ENCODE data around the gene STRN4.

The STRN4 gene

DNA sequence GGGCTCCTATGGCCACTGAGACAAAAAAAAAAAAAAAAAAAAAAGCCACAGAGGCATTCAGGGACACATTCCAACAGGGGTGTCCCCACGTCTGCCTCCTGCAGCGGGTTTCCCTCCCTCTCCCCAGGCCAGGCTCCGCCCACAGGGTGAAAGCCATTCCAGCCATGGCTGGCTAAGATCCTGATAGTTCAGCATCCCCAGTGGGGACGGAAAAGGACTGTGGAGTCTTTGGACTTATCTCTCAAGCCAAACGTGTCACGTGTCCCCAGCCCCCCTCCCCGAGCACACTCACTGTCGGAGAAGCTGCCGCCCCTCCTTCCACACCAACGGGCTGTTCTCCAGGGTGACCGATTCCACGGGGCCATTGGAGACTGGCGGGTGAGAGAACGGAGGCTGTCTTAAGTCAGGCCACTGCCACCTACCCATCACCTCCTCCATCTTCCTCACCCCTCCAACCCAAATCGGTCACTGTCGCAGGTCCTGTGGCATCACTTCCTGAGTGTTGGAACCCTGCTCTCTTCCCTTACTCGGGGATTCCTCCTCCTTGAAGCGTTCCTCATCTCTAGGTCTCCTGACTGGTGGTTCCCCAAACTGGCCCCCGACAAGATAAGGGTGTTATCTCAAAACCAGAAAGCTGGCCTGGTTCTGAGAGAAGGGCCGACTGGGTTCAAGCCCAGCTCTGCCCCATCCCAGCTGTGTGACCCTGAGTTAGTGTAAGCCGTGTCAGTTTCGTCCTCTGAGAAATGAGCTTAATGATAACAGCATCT, 9.5 kb downstream of the STRN4 start:
- ATAC-seq = no peak
- no peak for TF ChIP-seq GLIS3 (CRISPR knock-in tag; IDR thresholded peaks at IDR 0.05)

DNA sequence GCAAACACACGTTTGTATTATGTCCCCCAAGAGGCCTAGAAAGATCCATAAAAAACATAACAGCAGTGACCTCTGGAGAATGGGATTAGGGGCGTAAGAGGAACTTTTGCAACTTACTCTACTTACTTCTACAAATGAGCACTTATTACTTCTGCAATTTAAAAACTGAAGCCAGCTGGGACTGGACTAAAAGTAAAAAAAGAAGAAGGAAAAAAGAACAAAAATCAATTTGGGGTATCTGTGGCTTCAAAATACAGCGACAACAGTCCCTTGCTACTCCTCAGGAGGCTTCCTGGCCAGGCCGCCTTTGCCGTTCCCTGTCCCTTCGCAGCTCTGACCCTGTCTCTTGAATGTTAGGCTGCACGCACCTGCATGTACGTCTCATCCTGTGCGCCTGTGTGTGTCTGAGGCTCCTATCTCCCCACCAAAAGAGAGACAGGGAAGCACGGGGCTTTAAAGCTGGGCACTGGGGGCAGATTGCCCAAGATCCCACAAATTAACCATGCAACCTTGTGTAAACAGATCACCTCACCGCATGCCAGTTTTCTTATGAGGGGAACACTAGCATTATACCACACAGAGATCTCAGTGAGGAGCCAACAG, 12.5 kb downstream of the STRN4 start:
- TF ChIP-seq CSDC2 (CRISPR knock-in tag; IDR thresholded peaks at IDR 0.05) (no peak), ZFP3 (CRISPR knock-in tag; IDR thresholded peaks at IDR 0.05) (no peak), SNAI2 (CRISPR knock-in tag; IDR thresholded peaks at IDR 0.05) (no peak), ARNTL (CRISPR knock-in tag; IDR thresholded peaks at IDR 0.05; ENCODE audit: borderline replicate concordance, low read depth) (no peak), TCF4 (CRISPR knock-in tag; IDR thresholded peaks at IDR 0.05; ENCODE audit: borderline replicate concordance) (no peak), ISL1 (CRISPR knock-in tag; IDR thresholded peaks at IDR 0.05) (no peak), PPARA (CRISPR knock-in tag; IDR thresholded peaks at IDR 0.05; ENCODE audit: borderline replicate concordance) (no peak), ZC3H10 (CRISPR knock-in tag; IDR thresholded peaks at IDR 0.05) (no peak), ZNF8 (CRISPR knock-in tag; IDR thresholded peaks at IDR 0.05) (no peak), OSR1 (CRISPR knock-in tag; IDR thresholded peaks at IDR 0.05) (no peak), BACH2 (CRISPR knock-in tag; IDR thresholded peaks at IDR 0.05; ENCODE audit: borderline replicate concordance) (no peak)
- TF ChIP-seq, protein P1, sequence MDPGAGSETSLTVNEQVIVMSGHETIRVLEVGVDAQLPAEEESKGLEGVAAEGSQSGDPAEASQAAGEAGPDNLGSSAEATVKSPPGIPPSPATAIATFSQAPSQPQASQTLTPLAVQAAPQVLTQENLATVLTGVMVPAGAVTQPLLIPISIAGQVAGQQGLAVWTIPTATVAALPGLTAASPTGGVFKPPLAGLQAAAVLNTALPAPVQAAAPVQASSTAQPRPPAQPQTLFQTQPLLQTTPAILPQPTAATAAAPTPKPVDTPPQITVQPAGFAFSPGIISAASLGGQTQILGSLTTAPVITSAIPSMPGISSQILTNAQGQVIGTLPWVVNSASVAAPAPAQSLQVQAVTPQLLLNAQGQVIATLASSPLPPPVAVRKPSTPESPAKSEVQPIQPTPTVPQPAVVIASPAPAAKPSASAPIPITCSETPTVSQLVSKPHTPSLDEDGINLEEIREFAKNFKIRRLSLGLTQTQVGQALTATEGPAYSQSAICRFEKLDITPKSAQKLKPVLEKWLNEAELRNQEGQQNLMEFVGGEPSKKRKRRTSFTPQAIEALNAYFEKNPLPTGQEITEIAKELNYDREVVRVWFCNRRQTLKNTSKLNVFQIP (CRISPR knock-in tag; IDR thresholded peaks at IDR 0.05; ENCODE audit: borderline replicate concordance, low read depth) = no peak
- TF ChIP-seq, protein P2, sequence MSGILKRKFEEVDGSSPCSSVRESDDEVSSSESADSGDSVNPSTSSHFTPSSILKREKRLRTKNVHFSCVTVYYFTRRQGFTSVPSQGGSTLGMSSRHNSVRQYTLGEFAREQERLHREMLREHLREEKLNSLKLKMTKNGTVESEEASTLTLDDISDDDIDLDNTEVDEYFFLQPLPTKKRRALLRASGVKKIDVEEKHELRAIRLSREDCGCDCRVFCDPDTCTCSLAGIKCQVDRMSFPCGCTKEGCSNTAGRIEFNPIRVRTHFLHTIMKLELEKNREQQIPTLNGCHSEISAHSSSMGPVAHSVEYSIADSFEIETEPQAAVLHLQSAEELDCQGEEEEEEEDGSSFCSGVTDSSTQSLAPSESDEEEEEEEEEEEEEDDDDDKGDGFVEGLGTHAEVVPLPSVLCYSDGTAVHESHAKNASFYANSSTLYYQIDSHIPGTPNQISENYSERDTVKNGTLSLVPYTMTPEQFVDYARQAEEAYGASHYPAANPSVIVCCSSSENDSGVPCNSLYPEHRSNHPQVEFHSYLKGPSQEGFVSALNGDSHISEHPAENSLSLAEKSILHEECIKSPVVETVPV (CRISPR knock-in tag; IDR thresholded peaks at IDR 0.05) = no peak
- TF ChIP-seq, protein P3, sequence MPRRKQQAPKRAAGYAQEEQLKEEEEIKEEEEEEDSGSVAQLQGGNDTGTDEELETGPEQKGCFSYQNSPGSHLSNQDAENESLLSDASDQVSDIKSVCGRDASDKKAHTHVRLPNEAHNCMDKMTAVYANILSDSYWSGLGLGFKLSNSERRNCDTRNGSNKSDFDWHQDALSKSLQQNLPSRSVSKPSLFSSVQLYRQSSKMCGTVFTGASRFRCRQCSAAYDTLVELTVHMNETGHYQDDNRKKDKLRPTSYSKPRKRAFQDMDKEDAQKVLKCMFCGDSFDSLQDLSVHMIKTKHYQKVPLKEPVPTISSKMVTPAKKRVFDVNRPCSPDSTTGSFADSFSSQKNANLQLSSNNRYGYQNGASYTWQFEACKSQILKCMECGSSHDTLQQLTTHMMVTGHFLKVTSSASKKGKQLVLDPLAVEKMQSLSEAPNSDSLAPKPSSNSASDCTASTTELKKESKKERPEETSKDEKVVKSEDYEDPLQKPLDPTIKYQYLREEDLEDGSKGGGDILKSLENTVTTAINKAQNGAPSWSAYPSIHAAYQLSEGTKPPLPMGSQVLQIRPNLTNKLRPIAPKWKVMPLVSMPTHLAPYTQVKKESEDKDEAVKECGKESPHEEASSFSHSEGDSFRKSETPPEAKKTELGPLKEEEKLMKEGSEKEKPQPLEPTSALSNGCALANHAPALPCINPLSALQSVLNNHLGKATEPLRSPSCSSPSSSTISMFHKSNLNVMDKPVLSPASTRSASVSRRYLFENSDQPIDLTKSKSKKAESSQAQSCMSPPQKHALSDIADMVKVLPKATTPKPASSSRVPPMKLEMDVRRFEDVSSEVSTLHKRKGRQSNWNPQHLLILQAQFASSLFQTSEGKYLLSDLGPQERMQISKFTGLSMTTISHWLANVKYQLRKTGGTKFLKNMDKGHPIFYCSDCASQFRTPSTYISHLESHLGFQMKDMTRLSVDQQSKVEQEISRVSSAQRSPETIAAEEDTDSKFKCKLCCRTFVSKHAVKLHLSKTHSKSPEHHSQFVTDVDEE (CRISPR knock-in tag; IDR thresholded peaks at IDR 0.05) = no peak
- TF ChIP-seq, protein P4, sequence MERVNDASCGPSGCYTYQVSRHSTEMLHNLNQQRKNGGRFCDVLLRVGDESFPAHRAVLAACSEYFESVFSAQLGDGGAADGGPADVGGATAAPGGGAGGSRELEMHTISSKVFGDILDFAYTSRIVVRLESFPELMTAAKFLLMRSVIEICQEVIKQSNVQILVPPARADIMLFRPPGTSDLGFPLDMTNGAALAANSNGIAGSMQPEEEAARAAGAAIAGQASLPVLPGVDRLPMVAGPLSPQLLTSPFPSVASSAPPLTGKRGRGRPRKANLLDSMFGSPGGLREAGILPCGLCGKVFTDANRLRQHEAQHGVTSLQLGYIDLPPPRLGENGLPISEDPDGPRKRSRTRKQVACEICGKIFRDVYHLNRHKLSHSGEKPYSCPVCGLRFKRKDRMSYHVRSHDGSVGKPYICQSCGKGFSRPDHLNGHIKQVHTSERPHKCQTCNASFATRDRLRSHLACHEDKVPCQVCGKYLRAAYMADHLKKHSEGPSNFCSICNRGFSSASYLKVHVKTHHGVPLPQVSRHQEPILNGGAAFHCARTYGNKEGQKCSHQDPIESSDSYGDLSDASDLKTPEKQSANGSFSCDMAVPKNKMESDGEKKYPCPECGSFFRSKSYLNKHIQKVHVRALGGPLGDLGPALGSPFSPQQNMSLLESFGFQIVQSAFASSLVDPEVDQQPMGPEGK (CRISPR knock-in tag; IDR thresholded peaks at IDR 0.05; ENCODE audit: borderline replicate concordance) = no peak
- ATAC-seq = no peak

DNA sequence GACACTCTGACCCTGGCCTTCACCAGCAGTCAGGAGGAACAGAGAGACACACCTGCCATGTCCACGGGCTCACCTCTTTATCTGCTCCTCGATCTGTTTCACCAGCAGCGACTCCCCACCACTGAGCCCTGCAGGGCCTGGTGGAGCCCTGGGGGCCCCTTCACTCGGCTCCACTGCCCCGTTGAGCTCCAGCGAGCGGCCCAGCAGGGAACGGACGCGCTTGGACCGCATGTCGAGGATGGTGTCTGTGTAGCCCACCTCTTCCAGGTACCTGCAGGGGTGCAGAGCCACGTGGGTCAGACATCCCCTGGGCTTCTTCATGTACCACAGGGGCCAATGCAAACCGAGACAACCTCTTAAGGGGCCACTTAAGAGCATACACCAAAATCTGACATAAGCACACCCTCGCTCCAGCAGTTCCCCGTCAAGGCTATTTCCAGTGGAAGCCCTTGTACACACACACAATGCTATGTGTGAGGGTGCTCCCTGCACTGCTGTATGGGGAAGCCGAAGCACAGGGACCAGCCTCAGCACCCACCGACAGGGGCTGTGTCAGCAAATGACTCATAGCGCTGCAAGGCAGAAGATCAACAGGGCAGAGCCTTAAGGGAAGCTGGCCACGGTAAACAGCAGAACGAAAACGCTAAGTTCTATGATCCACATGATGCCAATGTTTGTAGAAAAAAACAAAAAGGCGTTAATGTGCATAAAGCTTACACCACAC, 13.1 kb downstream of the STRN4 start:
- ATAC-seq = no peak
- TF ChIP-seq GLIS3 (CRISPR knock-in tag; IDR thresholded peaks at IDR 0.05) (no peak), TCF4 (CRISPR knock-in tag; IDR thresholded peaks at IDR 0.05; ENCODE audit: borderline replicate concordance) (no peak), BACH2 (CRISPR knock-in tag; IDR thresholded peaks at IDR 0.05; ENCODE audit: borderline replicate concordance) (no peak), ZNF70 (CRISPR knock-in tag; IDR thresholded peaks at IDR 0.05) (no peak)

Measured in SK-N-SH treated with all-trans-retinoic acid at 6 μM for 48 hours (cell line).